Kidney (tissue), 14 donors: ENCODE measurements around the gene SDK1. TPM values are rescaled to one million over a fixed set of nuclear protein-coding genes. Genes with fewer than 3 reads are reported as not detected.

ENCODE experiments used
- DNase-seq, 5 donors: peaks; one replicate each; pipeline ENCODE4 v3.0.0-alpha.2; 2013 to 2020
- FAIRE-seq: peaks from 2 replicates; lab custom pipeline; 2012; peaks lifted over from hg19 to GRCh38; lab: Jason Lieb, UNC
- H3K27ac ChIP-seq, 2 donors: one replicate each; pipeline ENCODE4 v1.7.0; 2013; ENCODE audit warnings: low read depth in 2 of 2, low read length in 2 of 2, inconsistent platforms in 1 of 2
- H3K27me3 ChIP-seq: one replicate; pipeline ENCODE4 v1.7.1; 2013; ENCODE audit warnings: low read length, inconsistent platforms; ENCODE audit not compliant: control insufficient read depth, insufficient read depth
- H3K36me3 ChIP-seq, 3 donors: one replicate each; pipeline versions ENCODE4 v1.7.0 to v1.7.1; 2013; ENCODE audit warnings: low read length in 3 of 3, control low read depth in 1 of 3, inconsistent platforms in 1 of 3; ENCODE audit not compliant: insufficient read depth in 3 of 3, control insufficient read depth in 2 of 3
- H3K4me1 ChIP-seq, 3 donors: one replicate each; pipeline versions ENCODE4 v1.7.0 to v1.7.1; 2013; ENCODE audit warnings: low read length in 3 of 3, inconsistent platforms in 1 of 3, low read depth in 1 of 3; ENCODE audit not compliant: control insufficient read depth in 2 of 3, insufficient read depth in 2 of 3
- H3K4me3 ChIP-seq, 3 donors: one replicate each; pipeline versions ENCODE4 v1.7.0 to v1.8.1; 2013; ENCODE audit warnings: low read length in 3 of 3, control low read depth in 1 of 3, inconsistent platforms in 1 of 3
- H3K9ac ChIP-seq, 3 donors: one replicate each; pipeline versions ENCODE4 v1.7.0 to v1.7.1; 2013; ENCODE audit warnings: low read length in 3 of 3, control low read depth in 1 of 3, inconsistent platforms in 1 of 3
- H3K9me3 ChIP-seq, 3 donors: one replicate each; pipeline versions ENCODE4 v1.7.0 to v1.7.1; 2013; ENCODE audit warnings: low read length in 3 of 3, control low read depth in 1 of 3, inconsistent platforms in 1 of 3; ENCODE audit not compliant: control insufficient read depth in 2 of 3, insufficient read depth in 1 of 3
- intact Hi-C: fragments of 100-400 bp; cut with DNase I; formaldehyde crosslinking; loops from one replicate; pipeline ENCODE4 v1.11.1; 2022
- polyA plus RNA-seq: library from polyadenylated mRNA; stranded (reverse); fragments of 350-450 nt; fragmentation: Illumina TruSeq; extraction: RNeasy Lipid Tissue Mini Kit (QIAGEN cat#74804); gene quantifications from one replicate; pipeline ENCODE4 v1.2.3, GENCODE V29; 2014; ENCODE audit warnings: low read depth, low replicate concordance; ENCODE audit not compliant: insufficient read depth
- total RNA-seq: library from RNA; stranded (reverse); fragmentation: NEBNext Ultra II Directional; extraction: Animal tissue kit (Norgen Biotek cat#: 25700); gene quantifications from one replicate; pipeline ENCODE4 v1.2.1, GENCODE V29; 2021
- TF ChIP-seq, protein P1 (sequence below): IDR thresholded peaks from 3 replicates; pipeline ENCODE4 v1.5.1; 2012; ENCODE audit warnings: mild to moderate bottlenecking, moderate library complexity, borderline replicate concordance; ENCODE audit not compliant: insufficient read depth; ENCODE audit errors: extremely low read depth
- donor health status: control.
- donor health status: control.
- donor health status: control.
- donor health status: control.
- donor health status: control.
- donor health status: DM: yes; HTN: yes; CAD: no.
- donor health status: Normal renal cell carcinoma (clear cell type).

SDK1 gene
- total and polyA plus RNA-seq, 2 donors from 2014 or later, result 2.0 to 38.3 TPM

DNA sequence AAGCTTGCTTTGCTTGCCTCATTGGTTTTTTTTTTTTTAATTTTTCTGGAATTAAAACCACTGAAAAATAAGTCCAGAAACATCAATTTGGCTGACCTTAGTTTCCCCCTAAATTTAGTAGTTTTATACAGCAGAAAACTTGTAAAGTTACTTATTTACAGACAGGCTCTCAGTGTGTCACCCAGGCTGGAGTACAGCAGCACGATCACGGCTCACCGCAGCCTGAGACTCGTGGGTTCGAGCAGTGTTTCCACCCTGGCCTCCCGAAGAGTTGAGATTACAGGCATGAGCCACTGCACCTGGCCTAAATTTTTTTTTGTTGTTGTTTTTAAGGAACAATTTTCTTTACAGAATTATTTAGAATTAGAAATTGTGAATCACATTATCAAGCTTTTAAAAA lies 250.5 kb downstream of the SDK1 start:
- no peak overlapping the region for H3K27ac ChIP-seq
- intact Hi-C loops, result no loop called here
- TF ChIP-seq, protein P1, sequence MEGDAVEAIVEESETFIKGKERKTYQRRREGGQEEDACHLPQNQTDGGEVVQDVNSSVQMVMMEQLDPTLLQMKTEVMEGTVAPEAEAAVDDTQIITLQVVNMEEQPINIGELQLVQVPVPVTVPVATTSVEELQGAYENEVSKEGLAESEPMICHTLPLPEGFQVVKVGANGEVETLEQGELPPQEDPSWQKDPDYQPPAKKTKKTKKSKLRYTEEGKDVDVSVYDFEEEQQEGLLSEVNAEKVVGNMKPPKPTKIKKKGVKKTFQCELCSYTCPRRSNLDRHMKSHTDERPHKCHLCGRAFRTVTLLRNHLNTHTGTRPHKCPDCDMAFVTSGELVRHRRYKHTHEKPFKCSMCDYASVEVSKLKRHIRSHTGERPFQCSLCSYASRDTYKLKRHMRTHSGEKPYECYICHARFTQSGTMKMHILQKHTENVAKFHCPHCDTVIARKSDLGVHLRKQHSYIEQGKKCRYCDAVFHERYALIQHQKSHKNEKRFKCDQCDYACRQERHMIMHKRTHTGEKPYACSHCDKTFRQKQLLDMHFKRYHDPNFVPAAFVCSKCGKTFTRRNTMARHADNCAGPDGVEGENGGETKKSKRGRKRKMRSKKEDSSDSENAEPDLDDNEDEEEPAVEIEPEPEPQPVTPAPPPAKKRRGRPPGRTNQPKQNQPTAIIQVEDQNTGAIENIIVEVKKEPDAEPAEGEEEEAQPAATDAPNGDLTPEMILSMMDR, result no peak
- no peak overlapping the region for H3K4me3 ChIP-seq
- H3K36me3 ChIP-seq, result no peaks in the 10 kb centered on the region
- no peaks in the 10 kb centered on the region for H3K27me3 ChIP-seq
- H3K4me1 ChIP-seq, result peaks cover 0 to 3% (median 0%) of the 10 kb centered on the region in 3 donors
- FAIRE-seq (no peak), DNase-seq (peak in 1 of 5 donors; percentile 13)
- H3K9me3 ChIP-seq, result peaks cover 0 to 9% (median 0%) of the 10 kb centered on the region in 3 donors
- no peak overlapping the region for H3K9ac ChIP-seq

DNA sequence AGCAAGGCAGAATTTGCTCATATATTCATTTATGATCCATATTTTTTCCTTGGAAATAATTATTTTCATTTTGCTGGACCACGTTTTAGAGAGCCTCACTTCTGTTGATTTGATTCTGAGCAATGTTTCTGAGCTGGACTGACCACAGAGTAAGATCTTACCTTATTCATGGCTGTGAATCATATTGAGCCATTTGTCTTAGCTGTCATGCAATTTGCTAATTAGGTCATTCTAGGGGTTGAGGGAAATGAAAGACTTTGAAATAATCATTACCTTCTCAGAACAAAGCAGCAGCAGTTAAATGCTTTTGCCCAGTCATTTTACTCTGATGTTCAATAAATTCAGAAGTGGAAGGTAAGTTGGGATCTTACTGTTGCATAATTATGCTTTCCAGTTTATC lies 251.4 kb downstream of the SDK1 start:
- intact Hi-C loops, result no loop called here
- FAIRE-seq (no peak), DNase-seq (no peak)
- Histone ChIP-seq H3K4me1 (peaks cover 0 to 3% (median 0%) of the 10 kb centered on the region in 3 donors), H3K4me3 (no peak overlapping the region), H3K36me3 (no peaks in the 10 kb centered on the region), H3K9me3 (peaks cover 0 to 9% (median 0%) of the 10 kb centered on the region in 3 donors), H3K27me3 (no peaks in the 10 kb centered on the region), H3K27ac (no peak overlapping the region), H3K9ac (no peak overlapping the region)
- TF ChIP-seq, protein P1, result no peak

DNA sequence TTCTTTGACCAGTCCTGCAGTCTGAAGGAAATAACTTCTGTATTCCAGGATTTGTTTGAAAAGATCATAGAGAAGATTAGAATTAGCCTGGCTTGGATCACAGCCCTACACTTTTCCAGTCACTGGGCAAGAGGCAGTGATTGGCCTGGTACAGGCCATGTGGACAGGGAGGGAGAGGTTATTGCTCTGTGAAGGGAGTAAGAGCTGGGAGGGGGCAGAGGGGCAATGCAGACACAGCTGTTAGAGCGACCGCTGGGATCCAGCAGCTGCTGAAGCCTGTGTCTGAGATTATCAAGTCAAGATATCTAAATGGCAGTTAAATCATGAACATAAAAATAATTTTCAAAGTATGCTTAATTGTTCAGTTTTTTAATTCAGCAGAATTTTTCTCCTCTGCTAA lies 257.3 kb downstream of the SDK1 start:
- TF ChIP-seq, protein P1, result no peak
- H3K9ac ChIP-seq, result no peak overlapping the region
- no peaks in the 10 kb centered on the region for H3K36me3 ChIP-seq
- no peak overlapping the region for H3K4me3 ChIP-seq
- DNase-seq (peak; percentile 49 to 75 (median 63)), FAIRE-seq (no peak)
- H3K27me3 ChIP-seq, result no peaks in the 10 kb centered on the region
- intact Hi-C loops, result no loop called here
- H3K9me3 ChIP-seq, result peaks cover 0 to 9% (median 0%) of the 10 kb centered on the region in 3 donors
- no peak overlapping the region for H3K27ac ChIP-seq
- H3K4me1 ChIP-seq, result no peaks in the 10 kb centered on the region

DNA sequence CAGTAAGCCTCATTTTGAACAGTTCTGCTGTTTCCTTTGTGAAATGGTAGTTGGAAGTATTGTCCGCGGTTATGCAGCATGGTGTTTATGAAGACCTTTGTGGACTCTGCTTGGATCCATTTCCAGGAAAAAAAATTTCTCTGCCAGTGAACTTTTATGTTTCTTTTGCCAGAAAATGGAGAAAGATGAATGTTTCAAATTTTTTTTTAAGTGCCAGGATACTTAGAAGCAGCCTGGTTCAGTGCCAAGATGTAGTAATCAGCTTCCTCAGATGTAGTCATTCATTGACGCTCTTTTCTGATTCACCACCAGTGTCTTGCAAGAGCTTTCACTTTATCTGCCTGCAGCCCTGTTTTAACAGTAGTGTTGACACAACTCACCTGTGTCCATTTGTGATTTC lies 258.2 kb downstream of the SDK1 start:
- intact Hi-C loops, result no loop called here
- H3K9ac ChIP-seq, result no peak overlapping the region
- H3K27ac ChIP-seq, result no peak overlapping the region
- H3K4me1 ChIP-seq, result no peaks in the 10 kb centered on the region
- TF ChIP-seq, protein P1, result no peak
- DNase-seq (peak in 1 of 5 donors; percentile 34), FAIRE-seq (no peak)
- H3K4me3 ChIP-seq, result no peak overlapping the region
- no peaks in the 10 kb centered on the region for H3K27me3 ChIP-seq
- H3K9me3 ChIP-seq, result peaks cover 0 to 8% (median 0%) of the 10 kb centered on the region in 3 donors
- H3K36me3 ChIP-seq, result no peaks in the 10 kb centered on the region
